Caco-2 (cell line): Measurements from ENCODE around the gene OGA. TPM values are rescaled to one million over a fixed set of nuclear protein-coding genes. Genes with fewer than 3 reads are reported as not detected.

ENCODE experiments used
- BruUV-seq: library from RNA; stranded (reverse); fragments of 400-500 nt; replicated peaks from 2 replicates; lab custom pipeline; 2021; lab: Mats Ljungman, UMichigan
- CTCF ChIA-PET: fragments of 300-600 bp; sonication (Branson Sonifier 250); formaldehyde crosslinking; loops from one replicate; lab custom pipeline; 2022; ENCODE audit warnings: antibody characterized with exemption; lab: Charles Lee
- POLR2A ChIA-PET: fragments of 300-600 bp; sonication (Branson Sonifier 250); formaldehyde crosslinking; loops from one replicate; lab custom pipeline; 2022; ENCODE audit warnings: antibody characterized with exemption; lab: Charles Lee
- DNase-seq, 2 experiments: peaks; one replicate each; pipeline versions ENCODE4 v3.0.0 to v3.0.0-alpha.2; 2020 to 2022
- H3K27me3 ChIP-seq: replicated peaks from 2 replicates; pipeline ENCODE4 v1.6.0; 2011; ENCODE audit warnings: low read length; ENCODE audit not compliant: control insufficient read depth, insufficient read depth
- H3K36me3 ChIP-seq: 2 replicates; pipeline ENCODE4 v1.5.1; 2011; ENCODE audit warnings: low read length; ENCODE audit not compliant: control insufficient read depth, insufficient read depth
- H3K4me1 ChIP-seq: fragments of 250-450 bp; sonication (Bioruptor Pico); 2 replicates; pipeline ENCODE4 v1.5.1; 2020; ENCODE audit warnings: mild to moderate bottlenecking
- H3K4me3 ChIP-seq: 2 replicates; pipeline ENCODE4 v1.5.1; 2011; ENCODE audit warnings: low read depth, mild to moderate bottlenecking, control low read depth, low read length
- H3K9me3 ChIP-seq: fragments of 250-450 bp; sonication (Bioruptor Pico); 2 replicates; pipeline ENCODE4 v1.5.1; 2020; ENCODE audit warnings: mild to moderate bottlenecking, moderate library complexity
- H3K27ac Mint-ChIP-seq: one replicate; pipeline ENCODE4 v1.8.0; 2022; ENCODE audit warnings: mixed read lengths; ENCODE audit not compliant: unreplicated experiment
- H3K27me3 Mint-ChIP-seq: one replicate; pipeline ENCODE4 v1.8.0; 2022; ENCODE audit warnings: mixed read lengths; ENCODE audit not compliant: insufficient read depth, unreplicated experiment
- H3K36me3 Mint-ChIP-seq: one replicate; pipeline ENCODE4 v1.8.0; 2022; ENCODE audit warnings: mild to moderate bottlenecking, mixed read lengths; ENCODE audit not compliant: insufficient read depth, unreplicated experiment
- H3K4me1 Mint-ChIP-seq: one replicate; pipeline ENCODE4 v1.8.0; 2022; ENCODE audit warnings: low read depth, mixed read lengths; ENCODE audit not compliant: unreplicated experiment
- H3K4me3 Mint-ChIP-seq: one replicate; pipeline ENCODE4 v1.8.0; 2022; ENCODE audit warnings: mild to moderate bottlenecking, moderate library complexity, mixed read lengths; ENCODE audit not compliant: unreplicated experiment
- H3K9me3 Mint-ChIP-seq: one replicate; pipeline ENCODE4 v1.8.0; 2022; ENCODE audit warnings: mixed read lengths; ENCODE audit not compliant: unreplicated experiment
- CTCF ChIP-seq, 2 experiments: fragments of 200-600 bp in 1 of 2; IDR thresholded peaks; 1 replicate in 1 of 2; 2 replicates in 1 of 2; pipeline versions ENCODE4 v1.5.1 to v1.8.0; 2011 to 2022; ENCODE audit warnings: antibody characterized with exemption in 1 of 2, control low read depth in 1 of 2, inconsistent platforms in 1 of 2, low read depth in 1 of 2, low read length in 1 of 2, mild to moderate bottlenecking in 1 of 2, moderate library complexity in 1 of 2; ENCODE audit not compliant: insufficient read depth in 1 of 2, severe bottlenecking in 1 of 2, unreplicated experiment in 1 of 2
- intact Hi-C: fragments of 100-400 bp; cut with micrococcal nuclease; formaldehyde crosslinking; loops from one replicate; pipeline ENCODE4 v1.10.0; 2022; ENCODE audit not compliant: unreplicated experiment
- total RNA-seq: library from RNA; stranded (reverse); gene quantifications from 2 replicates; pipeline ENCODE4 v1.2.3, GENCODE V29; 2022

Gene OGA
- total RNA-seq, 1 experiment from 2014 or later: 76.9 TPM

- Histone ChIP-seq H3K4me3 (no peak overlapping the region), H3K4me1 (no peaks in the 10 kb centered on the region), H3K9me3 (no peaks in the 10 kb centered on the region), H3K36me3 (no peaks in the 10 kb centered on the region), H3K27me3 (no peaks in the 10 kb centered on the region)
- no TSS peak for BruUV-seq
- no peaks in the 10 kb centered on the region for H3K27me3 Mint-ChIP-seq
- no peaks in the 10 kb centered on the region for H3K4me1 Mint-ChIP-seq
- peak in 1 of 2 experiments; percentile 31 for DNase-seq
- ChIA-PET POLR2A (interaction anchor here (0.6 kb wide), 1 partner anchor 20 kb away, joined by 3 read pairs; no protein-coding TSS in a partner anchor), CTCF (interaction anchor here (0.5 kb wide), 1 partner anchor 1669 kb away, joined by 3 read pairs; no protein-coding TSS in a partner anchor)
- intact Hi-C loops: no loop called here
- no peak overlapping the region for H3K27ac Mint-ChIP-seq
- H3K9me3 Mint-ChIP-seq: no peaks in the 10 kb centered on the region
- peaks cover 17% of the 10 kb centered on the region for H3K36me3 Mint-ChIP-seq
- TF ChIP-seq CTCF (IDR thresholded peaks at IDR 0.05; ENCODE audit: insufficient read depth in 1 of 2, low read depth in 1 of 2, low read length in 1 of 2, severe bottlenecking in 1 of 2, unreplicated experiment in 1 of 2): no peak
- H3K4me3 Mint-ChIP-seq: no peak overlapping the region
Measured at GRCh38 chr10:101828766-101829551, 10.7 kb upstream of the OGA start.

GRCh38 chr10:101827919-101828600, 9.8 kb upstream of the OGA start:
- intact Hi-C loops: no loop called here
- peaks cover 11% of the 10 kb centered on the region for H3K36me3 Mint-ChIP-seq
- Histone ChIP-seq H3K4me1 (no peaks in the 10 kb centered on the region), H3K4me3 (no peak overlapping the region), H3K27me3 (no peaks in the 10 kb centered on the region), H3K9me3 (no peaks in the 10 kb centered on the region), H3K36me3 (no peaks in the 10 kb centered on the region)
- no TSS peak for BruUV-seq
- DNase-seq: peak in 1 of 2 experiments; percentile 12
- no peaks in the 10 kb centered on the region for H3K9me3 Mint-ChIP-seq
- no peak overlapping the region for H3K27ac Mint-ChIP-seq
- TF ChIP-seq CTCF (IDR thresholded peaks at IDR 0.05; ENCODE audit: insufficient read depth in 1 of 2, low read depth in 1 of 2, low read length in 1 of 2, severe bottlenecking in 1 of 2, unreplicated experiment in 1 of 2): no peak
- CTCF ChIA-PET: no interaction called here
- H3K4me3 Mint-ChIP-seq: no peak overlapping the region
- H3K27me3 Mint-ChIP-seq: no peaks in the 10 kb centered on the region
- no peaks in the 10 kb centered on the region for H3K4me1 Mint-ChIP-seq
- POLR2A ChIA-PET: interaction anchor here (1.3 kb wide), 1 partner anchor 9 kb away, joined by 7 read pairs; the partner anchor contains the start of gene OGA

GRCh38 chr10:101826852-101827434, 8.7 kb upstream of the OGA start:
- no peak for DNase-seq
- H3K27ac Mint-ChIP-seq: no peak overlapping the region
- no peaks in the 10 kb centered on the region for H3K9me3 ChIP-seq
- H3K4me3 ChIP-seq: no peak overlapping the region
- no TSS peak for BruUV-seq
- CTCF ChIA-PET: no interaction called here
- H3K36me3 Mint-ChIP-seq: peaks cover 11% of the 10 kb centered on the region
- POLR2A ChIA-PET: interaction anchor here (1.3 kb wide), 1 partner anchor 8 kb away, joined by 7 read pairs; the partner anchor contains the start of gene OGA
- H3K9me3 Mint-ChIP-seq: no peaks in the 10 kb centered on the region
- no peaks in the 10 kb centered on the region for H3K27me3 Mint-ChIP-seq
- no peaks in the 10 kb centered on the region for H3K36me3 ChIP-seq
- no peaks in the 10 kb centered on the region for H3K27me3 ChIP-seq
- H3K4me1 Mint-ChIP-seq: no peaks in the 10 kb centered on the region
- intact Hi-C loops: no loop called here
- no peak for TF ChIP-seq CTCF (IDR thresholded peaks at IDR 0.05; ENCODE audit: insufficient read depth in 1 of 2, low read depth in 1 of 2, low read length in 1 of 2, severe bottlenecking in 1 of 2, unreplicated experiment in 1 of 2)
- H3K4me1 ChIP-seq: no peaks in the 10 kb centered on the region
- no peak overlapping the region for H3K4me3 Mint-ChIP-seq
